Hepatocyte (in vitro differentiated cells): ENCODE results near the gene FLVCR2.
"Not testable (repeated sequence)": the region's sequence is repeated elsewhere in the genome, so short reads cannot be mapped to it uniquely, and the experiment has no call there.

Experiments used
- EZH2 ChIP-seq: fragments of 200-600 bp; sonication (generic); IDR thresholded peaks from 2 replicates; pipeline ENCODE4 v1.6.1; 2016; ENCODE audit warnings: antibody characterized with exemption, mild to moderate bottlenecking, borderline replicate concordance
- TF ChIP-seq, protein P1 (sequence below): fragments of 200-600 bp; sonication (generic); IDR thresholded peaks from 2 replicates; pipeline ENCODE4 v1.5.1; 2016; ENCODE audit warnings: antibody characterized with exemption, mild to moderate bottlenecking; ENCODE audit not compliant: poor library complexity

DNA sequence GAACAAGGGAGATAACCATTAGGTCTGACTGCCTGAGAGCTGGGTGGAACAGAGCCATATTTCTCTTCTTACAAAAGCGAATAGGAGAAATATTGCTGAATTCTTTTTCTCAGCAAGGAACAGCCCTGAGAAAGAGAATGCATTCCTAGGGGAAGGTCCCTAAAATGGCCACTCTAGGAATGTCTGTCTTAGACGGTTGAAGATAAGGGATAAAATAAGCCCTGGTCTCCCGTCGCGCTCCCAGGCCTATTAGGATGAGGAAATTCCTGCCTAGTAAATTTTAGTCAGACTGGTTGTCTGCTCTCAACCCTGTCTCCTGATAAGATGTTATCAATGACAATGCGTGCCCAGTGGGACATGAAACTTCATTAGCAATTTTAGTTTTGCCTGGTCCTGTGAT is 116.6 kb downstream of the FLVCR2 start:
- TF ChIP-seq, protein P1, sequence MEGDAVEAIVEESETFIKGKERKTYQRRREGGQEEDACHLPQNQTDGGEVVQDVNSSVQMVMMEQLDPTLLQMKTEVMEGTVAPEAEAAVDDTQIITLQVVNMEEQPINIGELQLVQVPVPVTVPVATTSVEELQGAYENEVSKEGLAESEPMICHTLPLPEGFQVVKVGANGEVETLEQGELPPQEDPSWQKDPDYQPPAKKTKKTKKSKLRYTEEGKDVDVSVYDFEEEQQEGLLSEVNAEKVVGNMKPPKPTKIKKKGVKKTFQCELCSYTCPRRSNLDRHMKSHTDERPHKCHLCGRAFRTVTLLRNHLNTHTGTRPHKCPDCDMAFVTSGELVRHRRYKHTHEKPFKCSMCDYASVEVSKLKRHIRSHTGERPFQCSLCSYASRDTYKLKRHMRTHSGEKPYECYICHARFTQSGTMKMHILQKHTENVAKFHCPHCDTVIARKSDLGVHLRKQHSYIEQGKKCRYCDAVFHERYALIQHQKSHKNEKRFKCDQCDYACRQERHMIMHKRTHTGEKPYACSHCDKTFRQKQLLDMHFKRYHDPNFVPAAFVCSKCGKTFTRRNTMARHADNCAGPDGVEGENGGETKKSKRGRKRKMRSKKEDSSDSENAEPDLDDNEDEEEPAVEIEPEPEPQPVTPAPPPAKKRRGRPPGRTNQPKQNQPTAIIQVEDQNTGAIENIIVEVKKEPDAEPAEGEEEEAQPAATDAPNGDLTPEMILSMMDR, result not testable (repeated sequence)
- TF ChIP-seq EZH2, result not testable (repeated sequence)
